Natural killer cell (primary cell): ENCODE results near the gene UBE2M. TPM values are rescaled to one million over a fixed set of nuclear protein-coding genes. Genes with fewer than 3 reads are reported as not detected.

ENCODE experiments used
- ATAC-seq, 3 donors: fragments of 150-1000 bp in 2 of 3; fragments of 200-7000 bp in 1 of 3; cut with Tn5 transposase; 1 replicate in 1 of 3; 2 replicates in 2 of 3; pipeline ENCODE4 v1.10.0; 2021; ENCODE audit warnings: mild to moderate bottlenecking in 2 of 3, moderate library complexity in 2 of 3
- DNase-seq, 2 donors: peaks; one replicate each; pipeline versions ENCODE4 v3.0.0 to v3.0.0-alpha.2; 2013 to 2021; ENCODE audit warnings: mixed read lengths in 1 of 2
- H3K27ac ChIP-seq: one replicate; pipeline ENCODE4 v1.5.1; 2013; ENCODE audit warnings: mild to moderate bottlenecking, low read length
- H3K27me3 ChIP-seq: one replicate; pipeline ENCODE4 v1.6.1; 2013; ENCODE audit warnings: low read length; ENCODE audit not compliant: control insufficient read depth, insufficient read depth
- H3K36me3 ChIP-seq: one replicate; pipeline ENCODE4 v1.6.1; 2013; ENCODE audit warnings: low read length; ENCODE audit not compliant: control insufficient read depth, insufficient read depth
- H3K4me1 ChIP-seq: one replicate; pipeline ENCODE4 v1.6.1; 2013; ENCODE audit warnings: low read length; ENCODE audit not compliant: control insufficient read depth, insufficient read depth
- H3K4me3 ChIP-seq: one replicate; pipeline ENCODE4 v1.5.1; 2013; ENCODE audit warnings: low read length
- H3K9me3 ChIP-seq: one replicate; pipeline ENCODE4 v1.6.1; 2013; ENCODE audit warnings: low read length; ENCODE audit not compliant: control insufficient read depth, insufficient read depth
- H3K27ac Mint-ChIP-seq, 2 donors: one replicate each; pipeline ENCODE4 v1.8.0; 2022; ENCODE audit warnings: mild to moderate bottlenecking in 2 of 2, mixed read lengths in 2 of 2, moderate library complexity in 1 of 2
- H3K27me3 Mint-ChIP-seq, 2 donors: one replicate each; pipeline ENCODE4 v1.8.0; 2022; ENCODE audit warnings: low read depth in 2 of 2, mixed read lengths in 2 of 2
- H3K36me3 Mint-ChIP-seq: one replicate; pipeline ENCODE4 v1.8.0; 2022; ENCODE audit warnings: mixed read lengths
- H3K4me1 Mint-ChIP-seq, 2 donors: one replicate each; pipeline ENCODE4 v1.8.0; 2022; ENCODE audit warnings: mixed read lengths in 2 of 2
- H3K4me3 Mint-ChIP-seq: one replicate; pipeline ENCODE4 v1.8.0; 2022; ENCODE audit warnings: mild to moderate bottlenecking, moderate library complexity, mixed read lengths
- H3K9me3 Mint-ChIP-seq, 2 donors: one replicate each; pipeline ENCODE4 v1.8.0; 2022; ENCODE audit warnings: mixed read lengths in 2 of 2
- WGBS: methylation state at CpG from one replicate; pipeline ENCODE4 v1.1.7; 2013; ENCODE audit warnings: missing lambda C conversion rate; ENCODE audit not compliant: insufficient coverage; 5-methylcytosine and 5-hydroxymethylcytosine counted together
- intact Hi-C: fragments of 100-400 bp; cut with micrococcal nuclease; formaldehyde crosslinking; loops from one replicate; pipeline ENCODE4 v1.14.2; 2022
- total RNA-seq, 4 donors: library from RNA; stranded (reverse); fragments of 120-200 nt in 1 of 4; gene quantifications; one replicate each; pipeline versions ENCODE4 v1.2.3 to v1.2.4, GENCODE V29; 2013 to 2022
- TF ChIP-seq, protein P1 (sequence below): fragments of 200-600 bp; IDR thresholded peaks from one replicate; pipeline ENCODE4 v1.8.0; 2022; ENCODE audit warnings: antibody characterized with exemption

UBE2M gene
- total RNA-seq, 3 donors from 2014 or later (not counting 1 experiment from before 2014, with no cell fraction given), result 71.0 to 89.5 (median 81.9) TPM

DNA sequence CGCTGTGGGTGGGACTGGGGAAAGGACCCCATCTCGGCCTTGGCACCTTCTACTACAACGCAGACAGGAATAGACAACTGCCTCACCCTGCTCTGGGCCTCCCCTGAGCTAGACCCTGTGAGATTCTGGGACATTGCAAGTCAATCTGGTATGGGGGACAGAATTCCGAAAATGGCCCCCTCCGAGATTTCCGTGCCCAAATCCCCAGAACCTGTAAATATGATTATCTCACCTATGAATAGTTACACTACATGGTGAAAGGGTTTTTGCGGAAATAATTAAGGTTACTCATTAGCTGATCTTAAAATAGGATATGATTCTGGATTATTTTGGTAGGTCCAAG lies 38.2 kb downstream of the UBE2M start:
- TF ChIP-seq, protein P1, sequence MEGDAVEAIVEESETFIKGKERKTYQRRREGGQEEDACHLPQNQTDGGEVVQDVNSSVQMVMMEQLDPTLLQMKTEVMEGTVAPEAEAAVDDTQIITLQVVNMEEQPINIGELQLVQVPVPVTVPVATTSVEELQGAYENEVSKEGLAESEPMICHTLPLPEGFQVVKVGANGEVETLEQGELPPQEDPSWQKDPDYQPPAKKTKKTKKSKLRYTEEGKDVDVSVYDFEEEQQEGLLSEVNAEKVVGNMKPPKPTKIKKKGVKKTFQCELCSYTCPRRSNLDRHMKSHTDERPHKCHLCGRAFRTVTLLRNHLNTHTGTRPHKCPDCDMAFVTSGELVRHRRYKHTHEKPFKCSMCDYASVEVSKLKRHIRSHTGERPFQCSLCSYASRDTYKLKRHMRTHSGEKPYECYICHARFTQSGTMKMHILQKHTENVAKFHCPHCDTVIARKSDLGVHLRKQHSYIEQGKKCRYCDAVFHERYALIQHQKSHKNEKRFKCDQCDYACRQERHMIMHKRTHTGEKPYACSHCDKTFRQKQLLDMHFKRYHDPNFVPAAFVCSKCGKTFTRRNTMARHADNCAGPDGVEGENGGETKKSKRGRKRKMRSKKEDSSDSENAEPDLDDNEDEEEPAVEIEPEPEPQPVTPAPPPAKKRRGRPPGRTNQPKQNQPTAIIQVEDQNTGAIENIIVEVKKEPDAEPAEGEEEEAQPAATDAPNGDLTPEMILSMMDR, result no peak
- H3K36me3 ChIP-seq, result peaks cover 16% of the 10 kb centered on the region
- ATAC-seq (no peak), DNase-seq (no peak)
- peak overlapping the region; percentile 81 for H3K4me3 ChIP-seq
- Mint-ChIP-seq H3K9me3 (no peaks in the 10 kb centered on the region), H3K36me3 (no peaks in the 10 kb centered on the region), H3K4me3 (peak overlapping the region; percentile 97), H3K27ac (peak overlapping the region; percentile 97 to 100), H3K27me3 (no peaks in the 10 kb centered on the region), H3K4me1 (peaks cover 25 to 44% of the 10 kb centered on the region in 2 donors)
- intact Hi-C loops, result loop anchor here (1.0 kb wide), 3 partner anchors 44 to 61 kb away; partner anchors contain the start of gene ZNF446
- H3K9me3 ChIP-seq, result no peaks in the 10 kb centered on the region
- WGBS, result 11% methylated on average over 4 of the region's 7 CpGs
- peak overlapping the region; percentile 98 for H3K27ac ChIP-seq
- H3K27me3 ChIP-seq, result no peaks in the 10 kb centered on the region
- peaks cover 34% of the 10 kb centered on the region for H3K4me1 ChIP-seq

DNA sequence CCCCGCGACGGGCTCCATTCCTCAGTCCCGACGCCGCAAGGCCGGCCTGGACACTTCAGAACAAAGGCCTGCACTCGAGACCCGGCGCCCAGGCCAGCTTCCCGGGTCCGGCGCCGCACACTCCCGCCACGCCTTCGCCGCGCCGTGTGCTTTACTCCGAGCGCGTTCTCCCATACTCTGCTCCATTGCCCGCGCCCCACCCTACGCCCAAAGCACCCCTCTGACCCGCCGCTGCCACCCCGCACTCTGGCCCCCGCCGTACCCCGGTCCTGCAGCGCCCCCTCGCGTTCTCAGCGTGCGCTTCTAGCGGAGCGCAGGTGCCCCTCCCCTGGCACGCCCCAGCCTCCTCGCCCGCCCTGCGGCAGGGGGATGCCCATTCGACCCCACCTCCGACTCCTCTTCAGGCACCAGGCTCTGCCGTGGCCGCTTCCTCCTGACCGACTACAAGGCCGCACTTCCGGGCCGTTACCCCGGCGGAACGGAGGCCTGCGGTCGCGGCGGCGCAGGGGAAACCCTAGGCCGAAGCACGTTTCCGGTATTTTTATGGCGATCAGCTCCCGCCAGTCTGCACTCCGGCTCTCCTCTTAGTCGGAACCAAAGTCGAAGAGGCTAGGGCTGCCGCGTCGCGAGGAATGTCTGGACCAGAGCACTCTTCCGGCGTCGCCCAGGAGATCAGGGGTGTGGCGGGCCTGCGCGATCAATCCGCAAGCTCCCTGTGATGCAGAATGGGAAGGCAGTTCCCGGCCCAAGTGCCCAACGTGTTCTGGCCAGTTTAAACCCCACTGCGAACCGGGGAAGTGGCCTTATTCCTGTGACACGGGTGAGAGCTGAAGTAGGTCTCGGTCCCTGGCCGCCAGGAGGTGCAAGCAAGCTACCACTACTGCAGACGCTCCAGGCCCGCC lies 38.8 kb downstream of the UBE2M start, which contains the start of gene ZBTB45:
ZBTB45 (minus strand) TSS at position 456 of the 902 bp plus-strand sequence. CDS start 2,137 bp downstream, outside the sequence.
- H3K4me3 ChIP-seq, result peak within 1 kb of the TSS; percentile 81

GRCh38 chr19:58519087-58519354 lies 39.4 kb downstream of the UBE2M start:
- Mint-ChIP-seq H3K36me3 (no peaks in the 10 kb centered on the region), H3K9me3 (no peaks in the 10 kb centered on the region), H3K4me1 (peaks cover 25 to 52% of the 10 kb centered on the region in 2 donors), H3K27ac (peak overlapping the region; percentile 97 to 100), H3K4me3 (peak overlapping the region; percentile 97), H3K27me3 (no peaks in the 10 kb centered on the region)
- WGBS, result 0% methylated on average over 14 of the region's 14 CpGs
- H3K4me3 ChIP-seq, result peak overlapping the region; percentile 81
- peaks cover 43% of the 10 kb centered on the region for H3K4me1 ChIP-seq
- peaks cover 16% of the 10 kb centered on the region for H3K36me3 ChIP-seq
- no peaks in the 10 kb centered on the region for H3K27me3 ChIP-seq
- TF ChIP-seq, protein P1, result no peak
- no peaks in the 10 kb centered on the region for H3K9me3 ChIP-seq
- ATAC-seq (no peak), DNase-seq (peak; percentile 27 to 75)
- peak overlapping the region; percentile 98 for H3K27ac ChIP-seq
- intact Hi-C loops, result loop anchor here (1.0 to 2.0 kb wide), 2 partner anchors 20 to 336 kb away; partner anchors contain the start of gene ZNF274

More for the DNA sequence above, 38.8 kb downstream of the UBE2M start, which contains the start of gene ZBTB45:
- Mint-ChIP-seq H3K4me1 (peaks cover 25 to 46% of the 10 kb centered on the region in 2 donors), H3K27ac (peak within 1 kb of the TSS; percentile 97 to 100), H3K9me3 (no peaks in the 10 kb centered on the region), H3K27me3 (no peaks in the 10 kb centered on the region), H3K4me3 (peak within 1 kb of the TSS; percentile 97), H3K36me3 (no peaks in the 10 kb centered on the region)
- WGBS, result under 1% methylated on average over 87 of the region's 87 CpGs
- H3K9me3 ChIP-seq, result no peaks in the 10 kb centered on the region
- peak within 1 kb of the TSS; percentile 98 for H3K27ac ChIP-seq
- peaks cover 38% of the 10 kb centered on the region for H3K4me1 ChIP-seq
- H3K27me3 ChIP-seq, result no peaks in the 10 kb centered on the region
- DNase-seq (peak; percentile 91 to 95), ATAC-seq (peak; percentile 80 to 93 (median 83))
- intact Hi-C loops, result loop anchor here (1.0 to 2.0 kb wide), 5 partner anchors 20 to 337 kb away; partner anchors contain the start of genes ZNF274 and ZNF446
- TF ChIP-seq, protein P1, result peak; percentile 71
- peaks cover 16% of the 10 kb centered on the region for H3K36me3 ChIP-seq
